Epithelial cell of esophagus (primary cell): ENCODE data around the gene EFHD1.

Experiments
- DNase-seq: peaks from one replicate; pipeline ENCODE4 v3.0.0; 2010; ENCODE audit warnings: low read depth
- H3K4me3 ChIP-seq: 2 replicates; pipeline ENCODE4 v1.5.1; 2011; ENCODE audit warnings: mild to moderate bottlenecking, low read length, control low read depth
- CTCF ChIP-seq: IDR thresholded peaks from 2 replicates; pipeline ENCODE4 v1.5.1; 2011; ENCODE audit warnings: low read depth, mild to moderate bottlenecking, low read length, control low read depth, inconsistent platforms; ENCODE audit not compliant: insufficient read depth; ENCODE audit errors: missing control alignments

EFHD1 gene

GRCh38 chr2:232592772-232593395 lies 40.5 kb upstream of the EFHD1 start:
- peak; percentile 94 for DNase-seq
- peak; percentile 58 for TF ChIP-seq CTCF
- no peak overlapping the region for H3K4me3 ChIP-seq

DNA sequence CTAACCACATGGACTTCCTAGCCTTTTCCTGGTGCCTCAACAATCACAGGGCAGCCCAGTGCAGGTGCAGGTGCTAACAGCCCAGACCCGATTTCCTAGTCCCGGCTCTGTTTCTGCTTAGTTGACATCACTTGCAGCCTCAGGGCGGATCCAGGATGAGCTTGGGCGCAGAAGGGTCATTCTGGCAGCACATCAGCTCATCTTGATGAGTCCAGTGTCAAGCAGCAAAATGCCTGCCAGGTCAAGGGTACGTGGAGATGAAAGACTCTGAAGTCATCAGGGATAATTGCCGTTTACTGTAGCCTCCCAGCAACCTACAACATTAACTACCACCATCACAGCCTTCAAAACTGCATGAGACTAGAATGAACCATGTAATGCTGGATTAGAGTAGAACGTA lies 39.4 kb upstream of the EFHD1 start:
- no peak for TF ChIP-seq CTCF
- no peak overlapping the region for H3K4me3 ChIP-seq
- DNase-seq = no peak

DNA sequence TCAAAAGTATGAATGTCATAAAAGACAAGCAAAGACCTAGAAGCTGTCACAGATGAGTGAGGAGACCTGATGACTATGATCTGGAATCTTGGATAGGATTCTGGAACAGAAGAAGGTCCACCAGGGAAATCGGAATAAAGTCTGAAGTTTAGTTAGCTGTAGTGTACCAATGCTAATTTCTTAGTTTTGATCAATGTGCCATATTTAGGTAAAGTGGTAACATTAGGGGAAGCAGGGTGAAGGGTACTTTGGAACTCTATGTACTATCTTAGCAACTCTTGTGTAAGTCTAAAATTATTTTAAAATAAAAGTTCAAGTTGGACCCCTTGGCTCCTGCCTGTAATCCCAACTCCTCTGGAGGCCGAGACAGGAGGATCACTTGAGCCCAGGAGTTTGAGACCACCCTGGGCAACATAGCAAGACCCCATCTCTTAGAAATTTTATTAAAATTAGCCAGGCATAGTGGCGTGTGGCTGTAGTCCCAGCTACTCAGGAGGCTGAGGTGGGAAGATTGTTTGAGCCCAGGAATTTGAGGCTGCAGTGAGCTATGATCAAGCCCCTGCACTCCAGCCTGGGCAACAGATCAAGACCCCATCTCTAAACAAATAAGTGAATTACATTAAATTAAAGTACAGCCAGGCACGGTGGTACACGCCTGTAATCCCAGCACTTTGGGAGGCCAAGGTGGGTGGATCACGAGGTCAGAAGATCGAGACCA lies 35.9 kb upstream of the EFHD1 start:
- TF ChIP-seq CTCF = no peak
- DNase-seq = no peak
- no peak overlapping the region for H3K4me3 ChIP-seq

DNA sequence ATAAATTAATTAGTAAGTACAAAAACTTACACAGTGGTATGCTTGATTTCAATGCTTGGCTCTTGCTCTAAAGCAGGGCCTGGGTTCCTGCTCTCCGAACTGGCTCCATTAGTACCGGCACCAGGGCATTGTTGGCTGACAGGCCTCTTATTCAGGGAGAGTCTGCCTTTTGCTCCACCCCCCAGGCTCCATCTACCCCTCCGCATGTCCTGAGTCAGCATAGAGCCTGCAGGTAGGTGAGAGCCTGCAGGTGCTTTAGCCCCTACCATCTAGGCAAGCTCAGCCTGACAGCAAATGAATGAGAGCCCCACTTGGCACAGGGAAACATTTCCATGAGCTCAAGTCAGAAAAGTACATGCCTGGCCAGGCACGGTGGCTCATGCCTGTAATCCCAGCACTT lies 35.1 kb upstream of the EFHD1 start:
- no peak for DNase-seq
- no peak for TF ChIP-seq CTCF
- H3K4me3 ChIP-seq = no peak overlapping the region

DNA sequence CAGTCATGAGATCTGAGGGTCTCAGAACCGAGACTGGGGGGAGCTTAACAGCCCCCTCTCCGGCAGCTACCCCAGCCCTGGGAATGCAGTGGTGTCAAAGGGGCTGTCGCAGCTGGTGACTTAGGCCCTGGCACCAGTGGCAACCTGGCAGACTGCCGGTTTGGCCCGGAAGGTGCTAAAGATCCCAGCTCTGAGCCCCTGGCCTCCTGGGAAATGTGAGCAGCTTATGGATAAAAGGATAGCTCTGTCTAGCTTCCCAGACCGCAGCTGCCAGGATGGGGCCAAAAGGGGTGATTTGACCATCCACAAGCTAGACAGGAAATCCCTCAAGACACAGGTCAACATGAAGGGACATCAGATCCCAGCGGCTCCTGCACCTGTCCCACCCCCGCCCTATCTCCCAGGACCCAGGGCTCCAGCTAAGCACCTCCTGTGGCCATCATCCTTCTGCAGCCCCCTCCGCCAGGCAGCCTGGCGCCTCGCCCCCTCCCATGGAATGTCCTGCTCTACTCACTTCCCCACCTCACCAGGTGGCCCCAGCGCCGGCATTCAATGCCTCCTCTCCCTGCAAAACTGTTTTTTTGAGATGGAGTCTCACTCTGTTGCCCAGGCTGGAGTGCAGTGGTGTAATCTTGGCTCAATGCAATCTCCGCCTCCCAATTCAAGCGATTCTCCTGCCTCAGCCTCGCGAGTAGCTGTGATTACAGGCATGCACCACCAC lies 33.2 kb upstream of the EFHD1 start:
- no peak for DNase-seq
- H3K4me3 ChIP-seq = no peak overlapping the region
- TF ChIP-seq CTCF = no peak

- DNase-seq = no peak
- H3K4me3 ChIP-seq = no peak overlapping the region
- TF ChIP-seq CTCF = no peak
Observed at GRCh38 chr2:232603283-232603682, 30.1 kb upstream of the EFHD1 start.
